Midbrain (tissue), 1 donor: ENCODE data around the gene MACROD1.

ENCODE experiments used
- DNase-seq: peaks from one replicate; lab custom pipeline; 2025; lab: John Stamatoyannopoulos, UW

The MACROD1 gene

GRCh38 chr11:64032050-64032449 is 133.9 kb downstream of the MACROD1 start:
- no peak for DNase-seq

- DNase-seq = no peak
Observed at GRCh38 chr11:64031001-64031400, 134.9 kb downstream of the MACROD1 start.

GRCh38 chr11:64029773-64030172 is 136.1 kb downstream of the MACROD1 start:
- no peak for DNase-seq

GRCh38 chr11:64028398-64029115 is 137.4 kb downstream of the MACROD1 start:
- DNase-seq = no peak

DNA sequence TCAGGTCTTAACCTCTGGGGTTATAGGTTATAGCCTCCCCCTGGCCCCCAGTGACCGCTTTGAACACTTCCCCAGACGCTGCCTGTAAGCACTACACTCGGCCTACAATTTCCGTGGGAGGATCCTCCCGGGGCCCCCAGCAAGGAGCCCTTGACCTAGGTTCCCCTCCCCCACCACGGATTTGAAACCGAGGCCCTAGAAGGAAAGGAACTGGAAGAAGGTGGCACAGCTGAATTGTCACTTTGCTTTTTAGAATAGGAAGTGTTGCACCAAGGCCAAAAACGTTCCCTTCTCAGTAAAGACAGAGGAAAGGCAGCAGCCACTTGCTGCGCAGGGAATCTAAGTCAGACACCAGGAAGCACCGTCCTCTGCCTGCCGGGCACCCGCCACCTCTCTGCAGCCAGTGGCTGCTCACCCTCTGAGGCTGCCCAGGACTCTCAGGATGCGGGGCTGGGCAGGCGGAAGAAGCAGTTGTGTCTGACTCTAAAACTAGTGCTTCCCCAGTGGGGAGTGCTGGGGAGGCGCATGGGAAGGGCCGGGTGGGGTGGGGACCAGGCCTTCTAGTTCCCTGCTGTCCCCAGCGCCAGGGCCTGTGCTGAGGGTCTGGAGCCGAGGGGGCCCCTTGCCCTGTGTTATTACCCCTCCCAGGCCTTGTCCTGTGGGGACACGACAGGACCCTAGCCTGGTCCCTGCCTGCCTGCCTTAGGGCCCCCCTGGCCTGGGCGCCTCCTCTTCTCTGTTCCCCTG is 138.1 kb downstream of the MACROD1 start:
- DNase-seq = no peak

DNA sequence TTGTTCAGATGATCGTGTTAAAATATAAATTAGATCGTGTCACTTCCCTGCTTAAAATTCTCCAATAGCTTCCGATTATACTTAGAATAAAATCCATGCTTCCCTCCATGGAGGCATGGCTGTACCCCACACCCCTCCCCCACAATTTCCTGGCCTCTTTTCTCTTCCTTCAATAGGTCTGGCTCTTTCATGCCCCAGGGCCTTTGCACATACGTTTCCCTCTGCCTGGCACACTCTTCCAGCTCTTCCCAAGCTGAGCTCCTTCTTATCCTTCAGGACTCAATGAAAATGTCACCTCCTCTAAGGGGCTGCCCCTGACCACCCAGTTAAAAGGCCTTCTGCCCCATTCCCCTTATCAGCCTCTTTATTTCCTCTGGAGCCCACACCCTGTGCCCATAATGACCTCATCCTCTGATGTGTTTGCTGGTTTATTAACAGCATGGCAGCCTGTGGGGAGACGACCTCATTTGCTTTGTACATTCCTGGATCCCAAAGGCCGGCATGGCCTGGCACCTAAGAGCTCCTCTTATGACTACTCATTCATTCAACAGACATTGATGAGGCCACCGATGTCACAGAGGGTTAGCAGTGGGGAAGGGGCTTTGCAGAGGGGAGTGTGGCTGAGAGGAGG is 139.2 kb downstream of the MACROD1 start:
- DNase-seq = no peak

- DNase-seq = no peak
Observed at GRCh38 chr11:64025205-64025604, 140.7 kb downstream of the MACROD1 start.

DNA sequence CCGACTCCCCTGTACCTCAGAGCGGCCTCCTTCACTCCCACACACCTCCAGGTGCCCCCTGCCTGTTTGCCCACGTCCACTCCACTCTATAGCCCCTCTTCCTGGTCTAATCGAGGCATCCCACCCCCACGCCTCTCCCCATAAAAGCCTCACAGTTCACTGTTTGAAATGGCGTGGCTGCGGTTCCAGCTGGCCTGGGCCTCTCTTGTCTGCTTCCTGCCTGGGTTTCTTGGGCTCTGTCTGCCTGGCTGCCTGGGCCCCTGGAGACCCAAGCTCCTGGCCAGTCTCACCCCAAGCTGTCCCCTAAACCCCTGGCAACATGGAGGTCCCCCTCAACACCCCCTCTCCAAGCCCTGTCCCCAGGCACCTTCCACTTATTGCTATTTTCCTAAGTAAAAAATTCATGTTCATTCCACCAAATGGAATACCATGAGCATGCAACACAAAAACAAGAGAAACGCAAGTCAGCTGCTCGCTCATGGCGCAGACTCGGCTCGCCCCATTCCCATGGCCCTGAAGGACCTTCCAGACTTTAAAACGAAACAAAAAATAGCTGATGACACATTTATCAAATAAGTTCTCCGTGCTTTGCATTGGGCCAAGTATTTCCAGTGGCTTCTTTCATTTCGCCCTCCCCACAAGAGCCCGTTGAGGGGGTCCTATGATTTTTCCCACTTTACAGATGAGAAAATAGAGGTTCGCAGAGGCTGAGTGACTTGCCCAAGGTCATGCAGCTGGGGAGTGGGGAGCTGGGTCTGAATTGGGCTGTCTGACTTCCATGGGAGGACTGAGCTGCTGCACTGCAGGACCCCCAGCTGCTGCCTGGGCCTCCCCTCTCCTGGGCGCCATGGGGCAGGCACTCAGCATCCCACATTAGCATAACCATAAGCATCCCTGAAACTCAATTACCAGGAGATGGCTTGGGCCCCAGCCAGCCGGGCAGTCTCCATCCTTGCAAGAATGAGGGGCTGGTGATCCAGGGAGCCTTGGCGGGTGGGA is 141.9 kb downstream of the MACROD1 start:
- no peak for DNase-seq

DNA sequence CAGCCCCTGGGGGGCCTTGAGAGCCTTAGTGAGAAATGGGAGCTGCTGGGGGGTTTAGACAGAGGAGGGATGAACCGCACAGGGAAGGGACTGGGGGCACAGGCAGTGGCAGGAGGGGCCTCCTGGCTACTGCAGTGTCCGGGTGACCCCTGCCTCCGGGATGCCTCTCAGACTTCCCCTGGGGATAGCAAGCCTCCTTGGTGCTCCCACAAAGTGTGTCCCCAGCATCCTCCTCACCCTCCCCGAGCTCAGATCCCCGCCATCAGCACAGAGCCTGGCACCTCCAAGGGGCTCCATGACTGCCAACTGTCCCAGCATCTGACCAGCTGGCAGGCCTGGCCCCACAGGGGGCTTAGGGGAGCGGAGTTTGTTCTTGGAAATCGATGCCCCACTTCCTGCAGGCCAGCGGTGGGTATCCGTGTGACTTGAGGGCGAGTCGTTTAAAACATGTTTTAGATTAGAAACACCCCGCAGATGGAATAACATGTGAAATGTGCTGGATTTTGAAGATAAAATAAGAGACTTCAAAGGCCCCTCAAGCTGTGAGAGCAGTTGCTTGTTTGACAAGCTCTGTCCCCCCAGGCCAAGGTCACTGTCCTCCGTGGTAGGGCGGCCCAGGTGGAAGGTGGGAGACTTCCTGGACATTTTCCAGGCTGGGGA is 143.7 kb downstream of the MACROD1 start:
- DNase-seq = no peak

DNA sequence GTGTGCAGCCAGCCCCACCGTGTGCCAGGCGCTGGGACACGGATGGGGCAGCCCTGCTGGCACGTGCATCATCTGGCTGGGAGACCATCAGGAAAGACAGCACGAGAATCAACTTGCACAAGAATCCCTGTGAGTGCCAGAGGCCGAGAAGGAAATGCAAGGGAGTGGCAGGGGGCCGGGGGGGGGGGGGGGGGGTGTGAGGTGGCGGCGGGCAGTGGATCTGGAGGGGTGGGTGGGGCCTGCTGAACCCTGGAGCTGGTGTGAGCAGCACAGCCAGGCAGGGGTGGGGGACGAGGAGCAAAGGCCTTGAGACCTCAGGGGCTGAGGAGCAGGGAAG is 144.2 kb downstream of the MACROD1 start:
- DNase-seq = no peak

DNA sequence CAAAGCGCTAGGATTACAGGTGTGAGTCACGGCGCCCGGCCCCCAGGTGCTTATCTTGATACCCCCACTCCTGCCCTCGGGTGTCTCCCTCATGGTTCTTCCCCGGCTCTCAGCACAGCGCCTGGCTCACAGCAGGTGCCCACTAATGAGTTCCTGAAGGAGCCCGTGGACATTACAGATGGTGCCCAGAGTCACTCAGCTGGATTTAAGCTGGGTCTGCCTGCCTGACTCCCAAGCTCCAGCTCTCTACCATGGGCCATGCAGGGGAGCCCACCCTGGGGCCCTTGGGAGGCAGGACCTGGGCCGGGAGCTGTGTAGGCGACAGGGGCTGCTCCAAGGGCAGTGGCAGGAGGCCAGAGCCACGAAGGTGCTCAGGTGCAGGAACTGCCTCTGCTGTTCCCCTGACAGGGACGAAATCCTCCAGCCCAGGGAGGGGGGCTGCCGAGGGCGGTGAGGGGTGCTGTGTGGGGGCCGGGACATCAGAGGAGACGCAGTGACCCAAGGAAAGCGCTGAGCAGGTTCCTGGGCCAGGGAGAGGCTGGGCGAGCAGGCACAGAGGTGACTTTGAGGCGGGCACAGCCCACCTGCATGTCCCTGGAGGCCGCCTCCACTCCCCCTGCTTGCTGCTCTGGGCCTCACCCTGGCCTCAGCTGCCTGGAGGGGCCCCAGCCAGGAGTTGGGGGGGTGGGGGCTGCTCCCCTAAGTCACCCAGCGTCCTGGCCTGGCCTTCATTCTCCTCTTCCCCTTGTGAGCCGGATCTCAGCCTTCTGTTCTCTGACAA is 144.7 kb downstream of the MACROD1 start:
- DNase-seq = no peak

GRCh38 chr11:64019106-64020037 is 146.5 kb downstream of the MACROD1 start:
- DNase-seq = no peak

DNA sequence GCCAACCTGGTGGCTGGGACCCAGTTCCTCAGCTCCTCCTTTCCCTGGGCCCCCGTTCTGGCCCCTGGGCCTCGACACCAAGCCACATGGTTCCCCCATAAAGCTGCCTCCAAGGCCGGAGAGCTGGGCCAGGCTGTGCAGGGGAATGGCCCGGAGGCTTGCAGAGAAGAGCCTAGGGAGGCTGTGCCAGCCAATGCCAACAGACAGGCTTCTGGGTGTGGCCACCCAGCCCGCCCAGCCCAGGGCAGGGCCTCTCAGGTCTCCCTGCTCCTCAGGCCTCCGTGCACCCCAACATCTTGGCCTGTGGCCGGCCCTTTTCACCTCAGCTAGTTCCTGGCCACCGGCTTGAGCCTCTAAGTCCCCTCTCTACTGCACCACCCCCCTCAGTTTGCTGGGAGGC is 147.6 kb downstream of the MACROD1 start:
- DNase-seq = no peak

- no peak for DNase-seq
Observed at GRCh38 chr11:64017945-64018224, 148.0 kb downstream of the MACROD1 start.

- DNase-seq = no peak
Observed at GRCh38 chr11:64015935-64016845, 149.7 kb downstream of the MACROD1 start.

GRCh38 chr11:64015510-64015909 is 150.4 kb downstream of the MACROD1 start:
- no peak for DNase-seq

GRCh38 chr11:64014356-64014755 is 151.6 kb downstream of the MACROD1 start:
- DNase-seq = no peak

GRCh38 chr11:64013141-64013896 is 152.6 kb downstream of the MACROD1 start:
- no peak for DNase-seq
